Parietal lobe (tissue), 1 donor: ENCODE measurements around the gene ZNF730. TPM values are rescaled to one million over a fixed set of nuclear protein-coding genes. Genes with fewer than 3 reads are reported as not detected.

Source experiments
- total RNA-seq: library from RNA; depleted of rRNA; stranded (reverse); fragments of >200 nt; gene quantifications from one replicate; pipeline ENCODE4 v1.2.3, GENCODE V29; 2014

The ZNF730 gene
- 26.0 TPM for total RNA-seq

GRCh38 chr19:23116802-23117571 lies at the start of gene ZNF730:
Gene ZNF730, plus strand, starts transcription at chr19:23117025. Its CDS starts 149 bp downstream, at chr19:23117174.

Other genes with a start within 250 kb of the ZNF730 start
- 0.31 TPM for gene ZNF728, start 113.8 kb upstream of the ZNF730 start, total RNA-seq
- 23.8 TPM for gene ZNF724, start 133.4 kb downstream of the ZNF730 start, total RNA-seq